Measurements from ENCODE around the gene CD276. TPM values are rescaled to one million over a fixed set of nuclear protein-coding genes. Genes with fewer than 3 reads are reported as not detected.

The CD276 gene
- total RNA-seq, 2 experiments from 2014 or later, result 2.6 to 3.1 TPM

- POLR2A ChIA-PET, result no interaction called here
- CTCF ChIA-PET, result interaction anchor here (0.6 kb wide), 1 partner anchor 491 kb away, joined by 3 read pairs; no protein-coding TSS in a partner anchor
Observed at GRCh38 chr15:73753250-73754130, 69.3 kb downstream of the CD276 start, which contains the start of gene INSYN1. Gene INSYN1 (minus strand): TSS chr15:73753351. CDS start chr15:73751130, 2,221 bp downstream.

DNA sequence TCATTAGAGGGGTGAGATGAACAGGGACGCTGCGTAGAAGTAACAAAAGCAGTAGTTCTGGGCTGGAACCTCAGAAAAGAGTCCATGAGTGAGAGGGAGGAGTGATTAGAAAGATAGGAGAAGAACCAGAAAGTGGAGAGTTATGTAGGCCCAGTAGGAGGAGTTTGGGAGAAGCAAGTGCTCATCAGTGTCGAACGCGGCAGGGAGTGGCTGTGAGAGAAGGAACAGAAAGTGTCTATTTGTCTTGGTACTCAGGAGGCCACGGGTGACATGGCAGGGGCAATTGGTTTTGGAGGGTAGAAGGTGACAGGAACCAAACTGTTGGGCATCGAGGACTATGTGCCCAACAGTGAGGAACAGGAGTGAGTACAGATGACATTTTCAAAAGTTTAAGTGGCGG is 70.3 kb downstream of the CD276 start:
- CTCF ChIA-PET, result no interaction called here
- POLR2A ChIA-PET, result no interaction called here

- POLR2A ChIA-PET, result no interaction called here
- CTCF ChIA-PET, result no interaction called here
Observed at GRCh38 chr15:73755481-73755880, 71.3 kb downstream of the CD276 start.

DNA sequence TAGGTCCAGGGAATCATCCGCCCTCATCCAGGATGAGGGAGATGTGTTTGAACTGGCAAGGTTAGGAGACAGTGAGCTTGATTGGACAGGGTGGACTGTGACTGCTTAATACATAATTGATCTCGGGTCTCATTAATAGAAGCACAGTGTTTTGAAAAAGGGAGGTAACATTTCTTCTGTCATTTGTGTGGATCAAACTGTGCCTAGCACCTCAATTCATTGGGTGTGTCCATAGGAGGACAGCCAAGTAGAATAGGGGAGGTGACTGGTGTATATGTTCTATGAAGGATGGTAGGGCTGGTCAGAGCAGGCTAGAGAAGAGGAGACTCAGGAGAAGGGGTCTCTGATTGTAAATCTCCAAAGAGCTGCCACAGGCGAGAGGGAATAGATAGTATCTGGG is 71.8 kb downstream of the CD276 start:
- ChIA-PET CTCF (no interaction called here), POLR2A (no interaction called here)

GRCh38 chr15:73756390-73756789 is 72.2 kb downstream of the CD276 start:
- POLR2A ChIA-PET, result no interaction called here
- CTCF ChIA-PET, result no interaction called here

- CTCF ChIA-PET, result no interaction called here
- POLR2A ChIA-PET, result no interaction called here
Observed at GRCh38 chr15:73756947-73757513, 72.8 kb downstream of the CD276 start.

- CTCF ChIA-PET, result no interaction called here
- POLR2A ChIA-PET, result no interaction called here
Observed at GRCh38 chr15:73757571-73757970, 73.4 kb downstream of the CD276 start.

DNA sequence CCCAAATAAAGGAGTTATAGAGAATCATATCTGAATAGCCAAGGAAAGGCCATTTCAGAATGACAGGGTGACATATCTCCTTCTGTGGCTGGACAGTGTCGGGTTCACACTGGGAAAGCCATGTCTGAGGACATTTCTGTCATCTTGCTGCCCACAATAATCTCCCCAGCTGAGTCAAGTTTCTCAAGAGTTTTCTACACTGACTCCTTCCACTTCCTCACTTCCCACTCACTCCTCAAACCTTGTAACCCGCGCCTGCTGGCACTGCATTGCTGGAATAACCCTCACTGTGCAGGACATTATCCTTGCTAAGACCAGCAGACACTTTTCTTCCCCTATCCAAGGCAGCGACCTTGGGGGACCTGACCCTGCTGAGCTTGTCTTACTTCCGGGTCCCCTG is 74.3 kb downstream of the CD276 start:
- POLR2A ChIA-PET, result no interaction called here
- CTCF ChIA-PET, result interaction anchor here (0.7 kb wide), 1 partner anchor 413 kb away, joined by 5 read pairs; no protein-coding TSS in a partner anchor

- ChIA-PET CTCF (no interaction called here), POLR2A (no interaction called here)
Observed at GRCh38 chr15:73760330-73761329, 76.4 kb downstream of the CD276 start.

GRCh38 chr15:73763931-73764330 is 79.7 kb downstream of the CD276 start:
- ChIA-PET POLR2A (no interaction called here), CTCF (no interaction called here)

Other genes with a start within 250 kb of the CD276 start
- not detected for gene REC114, start 241.2 kb upstream of the CD276 start, total RNA-seq
- gene NPTN, start 51.0 kb upstream of the CD276 start, total RNA-seq, result 10 to 100 TPM; 51.9 to 56.1 TPM
- not detected for gene INSYN1, start 69.0 kb downstream of the CD276 start, total RNA-seq
- not detected for gene TBC1D21, start 189.2 kb downstream of the CD276 start, total RNA-seq
- 1 to 10 TPM; 1.4 to 1.7 TPM for gene LOXL1, start 242.1 kb downstream of the CD276 start, total RNA-seq